ENCODE data around the gene SEMA3D. TPM values are rescaled to one million over a fixed set of nuclear protein-coding genes. Genes with fewer than 3 reads are reported as not detected.

The SEMA3D gene
- total RNA-seq, 1 experiment from 2014 or later = 2.0 TPM

DNA sequence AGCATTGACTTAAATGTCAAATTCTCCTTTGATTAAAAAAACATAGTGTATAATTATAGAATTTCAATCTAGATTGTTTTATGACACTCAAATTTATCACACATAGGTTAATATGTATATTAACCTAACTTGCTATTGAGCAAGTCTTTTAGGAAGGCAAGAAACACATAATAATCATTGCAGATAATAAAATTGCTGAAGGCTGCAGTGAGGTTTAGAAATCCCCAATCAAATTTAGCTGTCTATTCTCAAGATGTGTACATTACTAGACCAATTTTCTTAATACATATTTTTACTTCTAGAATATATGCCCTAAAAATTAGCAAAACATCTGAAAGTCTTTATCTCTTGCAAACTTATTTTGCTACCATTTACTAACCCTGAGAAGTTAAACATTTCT is 34.9 kb upstream of the SEMA3D start:
- CTCF ChIA-PET = no interaction called here
- TF ChIP-seq, protein P1, sequence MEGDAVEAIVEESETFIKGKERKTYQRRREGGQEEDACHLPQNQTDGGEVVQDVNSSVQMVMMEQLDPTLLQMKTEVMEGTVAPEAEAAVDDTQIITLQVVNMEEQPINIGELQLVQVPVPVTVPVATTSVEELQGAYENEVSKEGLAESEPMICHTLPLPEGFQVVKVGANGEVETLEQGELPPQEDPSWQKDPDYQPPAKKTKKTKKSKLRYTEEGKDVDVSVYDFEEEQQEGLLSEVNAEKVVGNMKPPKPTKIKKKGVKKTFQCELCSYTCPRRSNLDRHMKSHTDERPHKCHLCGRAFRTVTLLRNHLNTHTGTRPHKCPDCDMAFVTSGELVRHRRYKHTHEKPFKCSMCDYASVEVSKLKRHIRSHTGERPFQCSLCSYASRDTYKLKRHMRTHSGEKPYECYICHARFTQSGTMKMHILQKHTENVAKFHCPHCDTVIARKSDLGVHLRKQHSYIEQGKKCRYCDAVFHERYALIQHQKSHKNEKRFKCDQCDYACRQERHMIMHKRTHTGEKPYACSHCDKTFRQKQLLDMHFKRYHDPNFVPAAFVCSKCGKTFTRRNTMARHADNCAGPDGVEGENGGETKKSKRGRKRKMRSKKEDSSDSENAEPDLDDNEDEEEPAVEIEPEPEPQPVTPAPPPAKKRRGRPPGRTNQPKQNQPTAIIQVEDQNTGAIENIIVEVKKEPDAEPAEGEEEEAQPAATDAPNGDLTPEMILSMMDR (IDR thresholded peaks at IDR 0.05; ENCODE audit: unreplicated experiment) = no peak
- no peak overlapping the region for H3K4me3 Mint-ChIP-seq (ENCODE audit: low read depth, unreplicated experiment)
- no peaks in the 10 kb centered on the region for H3K4me1 Mint-ChIP-seq (ENCODE audit: low read depth, unreplicated experiment)
- H3K27ac Mint-ChIP-seq (ENCODE audit: unreplicated experiment) = no peak overlapping the region
- no TSS peak for BruUV-seq (replicated peaks)
- intact Hi-C loops (cut with micrococcal nuclease; ENCODE audit: unreplicated experiment) = no loop called here
- no peaks in the 10 kb centered on the region for H3K36me3 Mint-ChIP-seq (ENCODE audit: insufficient read depth, unreplicated experiment)
- no peak for DNase-seq
- no peaks in the 10 kb centered on the region for H3K9me3 Mint-ChIP-seq (ENCODE audit: low read depth, unreplicated experiment)
- no peaks in the 10 kb centered on the region for H3K27me3 Mint-ChIP-seq (ENCODE audit: unreplicated experiment)

- H3K9me3 Mint-ChIP-seq (ENCODE audit: low read depth, unreplicated experiment) = no peaks in the 10 kb centered on the region
- H3K4me3 Mint-ChIP-seq (ENCODE audit: low read depth, unreplicated experiment) = no peak overlapping the region
- CTCF ChIA-PET = no interaction called here
These were observed 33.8 kb upstream of the SEMA3D start for GRCh38 chr7:85220651-85221050.

DNA sequence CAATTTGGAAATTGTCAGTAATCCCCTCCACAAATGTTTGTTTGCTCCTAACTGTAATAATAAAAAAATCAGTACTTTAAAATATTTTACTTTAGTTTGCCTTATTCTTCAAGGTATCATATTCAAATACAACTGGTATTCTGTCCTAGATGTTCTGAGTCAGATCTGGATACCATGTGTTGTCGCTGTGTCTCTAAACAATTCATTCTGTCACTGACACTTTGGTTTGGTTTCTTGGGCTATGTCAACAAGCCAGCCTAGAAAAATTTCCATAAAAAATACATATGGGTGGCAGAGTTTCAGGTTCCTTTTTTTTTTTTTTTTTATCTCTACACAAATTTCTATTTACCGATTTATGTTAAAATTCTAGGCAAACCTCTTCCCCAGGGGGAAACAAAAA is 33.2 kb upstream of the SEMA3D start:
- Mint-ChIP-seq H3K36me3 (ENCODE audit: insufficient read depth, unreplicated experiment) (no peaks in the 10 kb centered on the region), H3K27ac (ENCODE audit: unreplicated experiment) (no peak overlapping the region), H3K27me3 (ENCODE audit: unreplicated experiment) (no peaks in the 10 kb centered on the region), H3K4me3 (ENCODE audit: low read depth, unreplicated experiment) (no peak overlapping the region), H3K4me1 (ENCODE audit: low read depth, unreplicated experiment) (no peaks in the 10 kb centered on the region), H3K9me3 (ENCODE audit: low read depth, unreplicated experiment) (no peaks in the 10 kb centered on the region)
- DNase-seq = no peak
- CTCF ChIA-PET = no interaction called here
- intact Hi-C loops (cut with micrococcal nuclease; ENCODE audit: unreplicated experiment) = no loop called here
- no TSS peak for BruUV-seq (replicated peaks)
- TF ChIP-seq, protein P1 (IDR thresholded peaks at IDR 0.05; ENCODE audit: unreplicated experiment) = no peak

More at GRCh38 chr7:85220651-85221050, 33.8 kb upstream of the SEMA3D start:
- DNase-seq = no peak
- intact Hi-C loops (cut with micrococcal nuclease; ENCODE audit: unreplicated experiment) = no loop called here
- no TSS peak for BruUV-seq (replicated peaks)
- Mint-ChIP-seq H3K36me3 (ENCODE audit: insufficient read depth, unreplicated experiment) (no peaks in the 10 kb centered on the region), H3K27me3 (ENCODE audit: unreplicated experiment) (no peaks in the 10 kb centered on the region), H3K4me1 (ENCODE audit: low read depth, unreplicated experiment) (no peaks in the 10 kb centered on the region), H3K27ac (ENCODE audit: unreplicated experiment) (no peak overlapping the region)
- TF ChIP-seq, protein P1 (IDR thresholded peaks at IDR 0.05; ENCODE audit: unreplicated experiment) = no peak

- Mint-ChIP-seq H3K27me3 (ENCODE audit: unreplicated experiment) (no peaks in the 10 kb centered on the region), H3K36me3 (ENCODE audit: insufficient read depth, unreplicated experiment) (no peaks in the 10 kb centered on the region), H3K4me3 (ENCODE audit: low read depth, unreplicated experiment) (no peak overlapping the region), H3K4me1 (ENCODE audit: low read depth, unreplicated experiment) (no peaks in the 10 kb centered on the region), H3K27ac (ENCODE audit: unreplicated experiment) (no peak overlapping the region), H3K9me3 (ENCODE audit: low read depth, unreplicated experiment) (no peaks in the 10 kb centered on the region)
- CTCF ChIA-PET = no interaction called here
- intact Hi-C loops (cut with micrococcal nuclease; ENCODE audit: unreplicated experiment) = no loop called here
- BruUV-seq (replicated peaks) = no TSS peak
- TF ChIP-seq, protein P1 (IDR thresholded peaks at IDR 0.05; ENCODE audit: unreplicated experiment) = no peak
- DNase-seq = no peak
These were observed 30.2 kb upstream of the SEMA3D start for GRCh38 chr7:85217085-85217484.
